Adrenal gland (tissue), 5 donors: ENCODE data around the gene RIN2.

ENCODE experiments used
- CTCF ChIP-seq, 6 experiments: fragments of 450-650 bp in 4 of 6; fragments of 200-600 bp in 2 of 6; sonication (generic) in 1 of 6; IDR thresholded peaks; 1 replicate in 5 of 6; 2 replicates in 1 of 6; pipeline versions ENCODE4 v1.5.1 to v1.8.0; 2016 to 2021; ENCODE audit warnings: antibody characterized with exemption in 6 of 6, mild to moderate bottlenecking in 2 of 6, moderate library complexity in 1 of 6
- POLR2A ChIP-seq, 2 donors: fragments of 450-650 bp; IDR thresholded peaks; one replicate each; pipeline ENCODE4 v1.6.1; 2017; ENCODE audit warnings: antibody characterized with exemption in 2 of 2, mild to moderate bottlenecking in 2 of 2, moderate library complexity in 1 of 2
- donor health status: DM: no; HTN: no; CAD: no.

DNA sequence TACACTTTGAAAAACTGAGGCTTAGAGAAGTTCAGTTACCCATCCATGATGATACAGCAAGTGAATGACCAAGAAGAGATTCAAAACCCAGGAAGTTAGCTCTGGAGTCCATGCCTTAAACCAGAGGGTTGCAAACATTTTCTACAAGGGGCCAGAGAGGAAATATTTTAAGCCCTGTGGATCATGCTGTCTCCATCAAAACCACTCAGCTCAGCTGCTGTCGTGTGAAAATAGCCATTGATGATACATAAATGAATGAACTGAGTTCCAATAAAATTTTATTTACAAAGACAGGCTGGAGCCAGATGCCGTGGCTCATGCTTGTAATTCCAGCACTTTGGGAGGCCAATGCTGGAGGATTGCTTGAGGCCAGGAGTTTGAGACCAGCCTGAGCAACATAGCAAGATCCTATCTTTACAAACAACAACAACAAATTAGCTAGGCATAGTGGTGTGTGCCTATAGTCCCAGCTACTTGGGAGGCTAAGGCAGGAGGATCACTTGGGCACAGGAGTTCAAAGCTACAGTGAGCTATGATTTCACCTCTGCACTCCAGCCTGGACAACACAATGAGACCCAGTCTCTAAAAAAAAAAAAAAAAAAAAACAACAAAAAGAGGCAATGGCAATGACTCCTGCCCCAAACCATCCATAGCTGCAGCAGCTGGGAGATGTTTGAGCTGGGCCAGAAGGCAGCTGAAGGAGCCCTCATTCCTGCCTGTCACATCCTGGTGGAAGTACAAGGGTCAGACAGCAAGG is 44.1 kb upstream of the RIN2 start:
- TF ChIP-seq CTCF (IDR thresholded peaks at IDR 0.05): no peak
- no peak for TF ChIP-seq POLR2A (IDR thresholded peaks at IDR 0.05)
